Small intestine (tissue), 7 donors: Measurements from ENCODE around the gene DUSP10. TPM values are rescaled to one million over a fixed set of nuclear protein-coding genes. Genes with fewer than 3 reads are reported as not detected.

Source experiments
- DNase-seq, 2 donors: peaks; one replicate each; pipeline versions ENCODE4 v3.0.0 to v3.0.0-alpha.2; 2013
- FAIRE-seq: peaks from 2 replicates; lab custom pipeline; 2012; peaks lifted over from hg19 to GRCh38; lab: Jason Lieb, UNC
- H3K27ac ChIP-seq, 3 donors: one replicate each; pipeline ENCODE4 v1.5.1; 2013; ENCODE audit warnings: low read length in 2 of 3, mild to moderate bottlenecking in 2 of 3, control low read depth in 1 of 3, inconsistent platforms in 1 of 3, low read depth in 1 of 3, moderate library complexity in 1 of 3
- H3K27me3 ChIP-seq, 3 donors: one replicate each; pipeline ENCODE4 v1.6.1; 2013; ENCODE audit warnings: low read length in 3 of 3, inconsistent platforms in 1 of 3; ENCODE audit not compliant: control insufficient read depth in 3 of 3, insufficient read depth in 3 of 3
- H3K36me3 ChIP-seq, 3 donors: one replicate each; pipeline ENCODE4 v1.6.1; 2013; ENCODE audit warnings: low read length in 3 of 3, inconsistent platforms in 1 of 3, low read depth in 1 of 3, mild to moderate bottlenecking in 1 of 3, moderate library complexity in 1 of 3; ENCODE audit not compliant: control insufficient read depth in 3 of 3, insufficient read depth in 2 of 3
- H3K4me1 ChIP-seq, 3 donors: one replicate each; pipeline ENCODE4 v1.6.1; 2013; ENCODE audit warnings: low read length in 2 of 3, inconsistent platforms in 1 of 3, low read depth in 1 of 3, mild to moderate bottlenecking in 1 of 3, moderate library complexity in 1 of 3; ENCODE audit not compliant: control insufficient read depth in 3 of 3, insufficient read depth in 2 of 3
- H3K4me3 ChIP-seq, 3 donors: one replicate each; pipeline ENCODE4 v1.5.1; 2013; ENCODE audit warnings: low read length in 3 of 3, control low read depth in 1 of 3, inconsistent platforms in 1 of 3, low read depth in 1 of 3, mild to moderate bottlenecking in 1 of 3, moderate library complexity in 1 of 3
- H3K9me3 ChIP-seq, 2 donors: one replicate each; pipeline ENCODE4 v1.6.1; 2013; ENCODE audit warnings: low read depth in 1 of 2, low read length in 1 of 2; ENCODE audit not compliant: control insufficient read depth in 2 of 2, insufficient read depth in 1 of 2
- WGBS, 3 donors: extraction: QIAGEN DNeasy Blood & Tissue Kit; methylation state at CpG; one replicate each; pipeline ENCODE4 v1.1.7; 2013; 5-methylcytosine and 5-hydroxymethylcytosine counted together
- polyA plus RNA-seq, 4 donors: library from polyadenylated mRNA; stranded (reverse) in 3 of 4; unstranded in 1 of 4; fragments of 200-250 nt in 3 of 4; fragments of 120-200 nt in 1 of 4; gene quantifications; one replicate each; pipeline versions ENCODE4 v1.2.1 to v1.2.3, GENCODE V29; 2013
- donor health status: healthy with polysubstance abuse.
- donor health status: control.
- donor health status: control.
- donor health status: Bipolar disorder and iron deficiency.
- donor health status: healthy.

The DUSP10 gene
- polyA plus RNA-seq, 4 donors = 1.1 to 4.4 (median 2.1) TPM

GRCh38 chr1:221780175-221780574 lies 38.3 kb upstream of the DUSP10 start:
- Histone ChIP-seq H3K9me3 (no peaks in the 10 kb centered on the region), H3K27me3 (no peaks in the 10 kb centered on the region), H3K27ac (no peak overlapping the region), H3K4me3 (no peak overlapping the region), H3K4me1 (peaks cover 0 to 3% (median 0%) of the 10 kb centered on the region in 3 donors), H3K36me3 (no peaks in the 10 kb centered on the region)
- WGBS, 3 donors = 78 to 86% (median 80%) methylated on average over 7 of the region's 7 CpGs
- FAIRE-seq (no peak), DNase-seq (no peak)

GRCh38 chr1:221779771-221780170 lies 37.9 kb upstream of the DUSP10 start:
- no peaks in the 10 kb centered on the region for H3K36me3 ChIP-seq

GRCh38 chr1:221778535-221779142 lies 36.8 kb upstream of the DUSP10 start:
- H3K36me3 ChIP-seq = no peaks in the 10 kb centered on the region
- peak overlapping the region in 1 of 3 donors; percentile 9 for H3K27ac ChIP-seq
- H3K4me1 ChIP-seq = no peaks in the 10 kb centered on the region
- no peaks in the 10 kb centered on the region for H3K27me3 ChIP-seq
- DNase-seq (peak in 1 of 2 donors; percentile 42), FAIRE-seq (no peak)
- H3K4me3 ChIP-seq = no peak overlapping the region
- H3K9me3 ChIP-seq = no peaks in the 10 kb centered on the region
- 49 to 68% (median 51%) methylated on average over 8 of the region's 8 CpGs for WGBS, 3 donors

More at GRCh38 chr1:221779771-221780170, 37.9 kb upstream of the DUSP10 start:
- no peaks in the 10 kb centered on the region for H3K27me3 ChIP-seq
- no peak for FAIRE-seq
- no peak overlapping the region for H3K27ac ChIP-seq
- H3K9me3 ChIP-seq = no peaks in the 10 kb centered on the region
- DNase-seq = no peak
- H3K4me3 ChIP-seq = no peak overlapping the region
- 88 to 94% (median 89%) methylated on average over 1 of the region's 1 CpG for WGBS, 3 donors
- H3K4me1 ChIP-seq = peaks cover 0 to 3% (median 0%) of the 10 kb centered on the region in 3 donors

- H3K27ac ChIP-seq = peak overlapping the region in 1 of 3 donors; percentile 9
These were observed 36.2 kb upstream of the DUSP10 start for GRCh38 chr1:221778125-221778524.

GRCh38 chr1:221777431-221778072 lies 35.7 kb upstream of the DUSP10 start:
- no peak for FAIRE-seq
- H3K27me3 ChIP-seq = no peaks in the 10 kb centered on the region
- H3K4me1 ChIP-seq = no peaks in the 10 kb centered on the region
- no peaks in the 10 kb centered on the region for H3K36me3 ChIP-seq
- H3K27ac ChIP-seq = no peak overlapping the region
- WGBS, 3 donors = 70 to 88% (median 74%) methylated on average over 8 of the region's 8 CpGs
- H3K4me3 ChIP-seq = no peak overlapping the region
- peak in 1 of 2 donors; percentile 49 for DNase-seq
- no peaks in the 10 kb centered on the region for H3K9me3 ChIP-seq

More at GRCh38 chr1:221778125-221778524, 36.2 kb upstream of the DUSP10 start:
- no peaks in the 10 kb centered on the region for H3K4me1 ChIP-seq
- DNase-seq (peak in 1 of 2 donors; percentile 5), FAIRE-seq (no peak)
- H3K27me3 ChIP-seq = no peaks in the 10 kb centered on the region
- no peaks in the 10 kb centered on the region for H3K36me3 ChIP-seq
- H3K9me3 ChIP-seq = no peaks in the 10 kb centered on the region
- no peak overlapping the region for H3K4me3 ChIP-seq
- WGBS, 3 donors = 47 to 68% (median 65%) methylated on average over 3 of the region's 3 CpGs

- DNase-seq = no peak
- Histone ChIP-seq H3K36me3 (no peaks in the 10 kb centered on the region), H3K4me1 (no peaks in the 10 kb centered on the region), H3K27me3 (no peaks in the 10 kb centered on the region), H3K27ac (no peak overlapping the region), H3K9me3 (no peaks in the 10 kb centered on the region), H3K4me3 (no peak overlapping the region)
- FAIRE-seq = no peak
- WGBS, 3 donors = 50 to 65% (median 56%) methylated on average over 5 of the region's 5 CpGs
These were observed 34.8 kb upstream of the DUSP10 start for GRCh38 chr1:221776495-221777301.

- Histone ChIP-seq H3K4me1 (no peaks in the 10 kb centered on the region), H3K27me3 (no peaks in the 10 kb centered on the region), H3K4me3 (no peak overlapping the region), H3K36me3 (no peaks in the 10 kb centered on the region), H3K9me3 (no peaks in the 10 kb centered on the region), H3K27ac (no peak overlapping the region)
- WGBS, 3 donors = 70 to 75% (median 72%) methylated on average over 4 of the region's 4 CpGs
- DNase-seq (no peak), FAIRE-seq (no peak)
These were observed 33.3 kb upstream of the DUSP10 start for GRCh38 chr1:221775206-221775605.

GRCh38 chr1:221774054-221774842 lies 32.4 kb upstream of the DUSP10 start:
- DNase-seq = peak in 1 of 2 donors; percentile 3
- no peak overlapping the region for H3K4me3 ChIP-seq
- H3K27ac ChIP-seq = no peak overlapping the region
- 60 to 80% (median 76%) methylated on average over 8 of the region's 8 CpGs for WGBS, 3 donors
- no peaks in the 10 kb centered on the region for H3K36me3 ChIP-seq
- no peaks in the 10 kb centered on the region for H3K9me3 ChIP-seq
- FAIRE-seq = no peak
- no peaks in the 10 kb centered on the region for H3K27me3 ChIP-seq
- H3K4me1 ChIP-seq = no peaks in the 10 kb centered on the region
